ENCODE results near the gene BNC2.

DNA sequence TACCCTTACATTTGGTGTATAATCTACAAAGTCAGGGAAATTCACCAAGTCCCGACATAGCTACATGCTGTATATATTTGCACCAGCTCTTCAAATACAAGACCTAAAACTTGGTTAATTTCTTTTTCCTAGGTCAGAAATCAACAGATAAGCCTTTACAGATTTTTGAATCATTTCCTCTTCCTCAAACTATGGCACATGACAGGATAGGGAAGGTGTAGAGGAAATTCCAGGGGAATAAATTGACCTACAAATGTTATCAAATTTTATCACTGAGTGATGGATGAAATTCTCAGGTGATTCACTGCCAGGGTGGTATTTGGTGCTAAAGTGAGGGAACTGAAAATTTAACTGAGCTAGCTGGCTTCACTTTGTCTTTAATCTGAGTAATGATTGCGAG, 360.0 kb downstream of the BNC2 start:
- TF ChIP-seq EZH2phosphoT487 (IDR thresholded peaks at IDR 0.05; ENCODE audit: low read depth, severe bottlenecking, unreplicated experiment) (no peak), EZH2 (IDR thresholded peaks at IDR 0.05; ENCODE audit: borderline replicate concordance) (no peak)
- TF ChIP-seq, protein P1, sequence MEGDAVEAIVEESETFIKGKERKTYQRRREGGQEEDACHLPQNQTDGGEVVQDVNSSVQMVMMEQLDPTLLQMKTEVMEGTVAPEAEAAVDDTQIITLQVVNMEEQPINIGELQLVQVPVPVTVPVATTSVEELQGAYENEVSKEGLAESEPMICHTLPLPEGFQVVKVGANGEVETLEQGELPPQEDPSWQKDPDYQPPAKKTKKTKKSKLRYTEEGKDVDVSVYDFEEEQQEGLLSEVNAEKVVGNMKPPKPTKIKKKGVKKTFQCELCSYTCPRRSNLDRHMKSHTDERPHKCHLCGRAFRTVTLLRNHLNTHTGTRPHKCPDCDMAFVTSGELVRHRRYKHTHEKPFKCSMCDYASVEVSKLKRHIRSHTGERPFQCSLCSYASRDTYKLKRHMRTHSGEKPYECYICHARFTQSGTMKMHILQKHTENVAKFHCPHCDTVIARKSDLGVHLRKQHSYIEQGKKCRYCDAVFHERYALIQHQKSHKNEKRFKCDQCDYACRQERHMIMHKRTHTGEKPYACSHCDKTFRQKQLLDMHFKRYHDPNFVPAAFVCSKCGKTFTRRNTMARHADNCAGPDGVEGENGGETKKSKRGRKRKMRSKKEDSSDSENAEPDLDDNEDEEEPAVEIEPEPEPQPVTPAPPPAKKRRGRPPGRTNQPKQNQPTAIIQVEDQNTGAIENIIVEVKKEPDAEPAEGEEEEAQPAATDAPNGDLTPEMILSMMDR (IDR thresholded peaks at IDR 0.05; ENCODE audit: poor library complexity): no peak
